Thymus (tissue), 11 donors: ENCODE results near the gene NEAT1. TPM values are rescaled to one million over a fixed set of nuclear protein-coding genes. Genes with fewer than 3 reads are reported as not detected.

Experiments
- DNase-seq, 9 donors: peaks; one replicate each; pipeline ENCODE4 v3.0.0-alpha.2; 2013; ENCODE audit warnings: low spot score in 9 of 9, low read depth in 6 of 9, missing footprints in 1 of 9
- H3K27ac ChIP-seq, 2 donors: one replicate each; pipeline ENCODE4 v1.5.1; 2013; ENCODE audit warnings: control low read depth in 1 of 2, low read depth in 1 of 2, low read length in 1 of 2, mild to moderate bottlenecking in 1 of 2, moderate library complexity in 1 of 2
- H3K27me3 ChIP-seq, 2 donors: one replicate each; pipeline ENCODE4 v1.5.1; 2013; ENCODE audit warnings: low read length in 1 of 2; ENCODE audit not compliant: control insufficient read depth in 2 of 2, insufficient read depth in 1 of 2
- H3K36me3 ChIP-seq, 2 donors: one replicate each; pipeline ENCODE4 v1.5.1; 2013; ENCODE audit warnings: low read length in 1 of 2, mild to moderate bottlenecking in 1 of 2, moderate library complexity in 1 of 2; ENCODE audit not compliant: control insufficient read depth in 2 of 2, insufficient read depth in 2 of 2
- H3K4me1 ChIP-seq, 2 donors: one replicate each; pipeline ENCODE4 v1.5.1; 2013; ENCODE audit warnings: low read length in 2 of 2; ENCODE audit not compliant: control insufficient read depth in 2 of 2, insufficient read depth in 2 of 2
- H3K4me3 ChIP-seq, 2 donors: one replicate each; pipeline ENCODE4 v1.5.1; 2013; ENCODE audit warnings: low read length in 2 of 2, control low read depth in 1 of 2, mild to moderate bottlenecking in 1 of 2
- H3K9me3 ChIP-seq, 2 donors: one replicate each; pipeline ENCODE4 v1.5.1; 2013; ENCODE audit warnings: low read length in 1 of 2, mild to moderate bottlenecking in 1 of 2; ENCODE audit not compliant: control insufficient read depth in 2 of 2, insufficient read depth in 1 of 2
- WGBS: extraction: QIAGEN DNeasy Blood & Tissue Kit; methylation state at CpG from one replicate; pipeline ENCODE4 v1.1.7; 2013; 5-methylcytosine and 5-hydroxymethylcytosine counted together
- polyA plus RNA-seq: library from polyadenylated mRNA; stranded (reverse); fragments of 200-250 nt; gene quantifications from one replicate; pipeline ENCODE4 v1.2.3, GENCODE V29; 2013
- total RNA-seq: library from RNA; stranded (reverse); fragments of 120-200 nt; gene quantifications from one replicate; pipeline ENCODE4 v1.2.4, GENCODE V29; 2013
- donor health status: healthy.

Gene NEAT1
- total and polyA plus RNA-seq, 2 donors: 9.2 to 3,325 TPM

GRCh38 chr11:65401803-65402248, 20.8 kb upstream of the NEAT1 start:
- Histone ChIP-seq H3K4me1 (peaks cover 15 to 20% of the 10 kb centered on the region in 2 donors), H3K27me3 (no peaks in the 10 kb centered on the region), H3K9me3 (no peaks in the 10 kb centered on the region), H3K27ac (no peak overlapping the region), H3K36me3 (peaks cover 60 to 69% of the 10 kb centered on the region in 2 donors), H3K4me3 (no peak overlapping the region)
- WGBS: 98% methylated on average over 10 of the region's 10 CpGs
- no peak for DNase-seq

GRCh38 chr11:65402790-65403189, 19.8 kb upstream of the NEAT1 start:
- no peak overlapping the region for H3K27ac ChIP-seq
- 97% methylated on average over 2 of the region's 2 CpGs for WGBS
- DNase-seq: no peak

GRCh38 chr11:65403607-65404121, 18.9 kb upstream of the NEAT1 start:
- Histone ChIP-seq H3K36me3 (peaks cover 56 to 70% of the 10 kb centered on the region in 2 donors), H3K4me1 (peaks cover 15 to 20% of the 10 kb centered on the region in 2 donors), H3K27ac (peak overlapping the region; percentile 74 to 78), H3K4me3 (no peak overlapping the region), H3K9me3 (no peaks in the 10 kb centered on the region), H3K27me3 (no peaks in the 10 kb centered on the region)
- DNase-seq: peak in 2 of 9 donors; percentile 24 to 67
- WGBS: 21% methylated on average over 12 of the region's 12 CpGs

More at GRCh38 chr11:65402790-65403189, 19.8 kb upstream of the NEAT1 start:
- H3K9me3 ChIP-seq: no peaks in the 10 kb centered on the region
- H3K4me1 ChIP-seq: peaks cover 15 to 20% of the 10 kb centered on the region in 2 donors
- H3K27me3 ChIP-seq: no peaks in the 10 kb centered on the region
- peaks cover 58 to 68% of the 10 kb centered on the region in 2 donors for H3K36me3 ChIP-seq
- H3K4me3 ChIP-seq: no peak overlapping the region

- no peaks in the 10 kb centered on the region for H3K9me3 ChIP-seq
- DNase-seq: peak in 1 of 9 donors; percentile 41
- peaks cover 15 to 20% of the 10 kb centered on the region in 2 donors for H3K4me1 ChIP-seq
- no peak overlapping the region for H3K4me3 ChIP-seq
- peaks cover 60 to 73% of the 10 kb centered on the region in 2 donors for H3K36me3 ChIP-seq
- H3K27ac ChIP-seq: peak overlapping the region; percentile 19 to 74
- H3K27me3 ChIP-seq: no peaks in the 10 kb centered on the region
- WGBS: 24% methylated on average over 13 of the region's 13 CpGs
These were observed 18.4 kb upstream of the NEAT1 start for GRCh38 chr11:65404210-65404609.

GRCh38 chr11:65404638-65405339, 17.8 kb upstream of the NEAT1 start:
- no peaks in the 10 kb centered on the region for H3K27me3 ChIP-seq
- no peak for DNase-seq
- H3K4me3 ChIP-seq: no peak overlapping the region
- 94% methylated on average over 24 of the region's 24 CpGs for WGBS
- H3K27ac ChIP-seq: peak overlapping the region in 1 of 2 donors; percentile 19
- H3K36me3 ChIP-seq: peaks cover 60 to 73% of the 10 kb centered on the region in 2 donors
- H3K4me1 ChIP-seq: peaks cover 15 to 20% of the 10 kb centered on the region in 2 donors
- no peaks in the 10 kb centered on the region for H3K9me3 ChIP-seq

- no peak overlapping the region for H3K4me3 ChIP-seq
- no peaks in the 10 kb centered on the region for H3K9me3 ChIP-seq
- H3K27ac ChIP-seq: no peak overlapping the region
- no peaks in the 10 kb centered on the region for H3K27me3 ChIP-seq
- no peak for DNase-seq
- peaks cover 49 to 60% of the 10 kb centered on the region in 2 donors for H3K36me3 ChIP-seq
- 94% methylated on average over 29 of the region's 29 CpGs for WGBS
- H3K4me1 ChIP-seq: peaks cover 0 to 4% of the 10 kb centered on the region in 2 donors
These were observed 11.5 kb upstream of the NEAT1 start for GRCh38 chr11:65410936-65411680.

GRCh38 chr11:65411681-65412070, 10.9 kb upstream of the NEAT1 start:
- Histone ChIP-seq H3K36me3 (peaks cover 49 to 56% of the 10 kb centered on the region in 2 donors), H3K27me3 (no peaks in the 10 kb centered on the region), H3K9me3 (no peaks in the 10 kb centered on the region), H3K4me3 (no peak overlapping the region), H3K4me1 (peaks cover 3 to 10% of the 10 kb centered on the region in 2 donors), H3K27ac (no peak overlapping the region)
- DNase-seq: no peak
- WGBS: 96% methylated on average over 5 of the region's 5 CpGs

- Histone ChIP-seq H3K36me3 (peaks cover 43 to 50% of the 10 kb centered on the region in 2 donors), H3K9me3 (no peaks in the 10 kb centered on the region), H3K27me3 (no peaks in the 10 kb centered on the region), H3K4me1 (peaks cover 11 to 18% of the 10 kb centered on the region in 2 donors), H3K4me3 (no peak overlapping the region), H3K27ac (no peak overlapping the region)
- DNase-seq: no peak
- WGBS: 93% methylated on average over 24 of the region's 24 CpGs
These were observed 10.1 kb upstream of the NEAT1 start for GRCh38 chr11:65412271-65413076.
